ENCODE results near the gene PACS1. TPM values are rescaled to one million over a fixed set of nuclear protein-coding genes. Genes with fewer than 3 reads are reported as not detected.

PACS1 gene
- total RNA-seq, 3 donors from 2014 or later = 14.4 to 44.9 (median 18.9) TPM

DNA sequence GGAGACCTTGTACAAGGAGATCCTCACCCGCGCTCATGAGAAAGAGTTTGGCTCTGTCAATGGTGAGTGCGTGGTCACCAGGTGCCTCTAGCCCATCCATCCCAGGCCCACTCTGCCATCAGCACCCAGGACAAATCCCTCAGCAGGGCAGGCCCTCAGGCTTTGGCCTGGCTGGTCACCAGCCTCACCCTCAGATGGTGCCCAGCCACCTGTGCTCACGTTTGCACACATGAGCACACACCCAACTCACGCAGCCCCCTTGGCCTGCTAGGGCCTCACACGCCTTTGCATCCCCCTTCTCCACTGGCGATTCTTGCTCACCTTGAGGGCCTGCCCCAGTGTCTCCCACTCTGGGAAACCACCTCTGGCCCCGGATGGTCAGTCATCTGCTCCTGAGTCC is 194.3 kb downstream of the PACS1 start:
- Histone ChIP-seq H3K36me3 (ENCODE audit: low read depth) (peaks cover 3% of the 10 kb centered on the region), H3K4me1 (ENCODE audit: low read depth) (peaks cover 7% of the 10 kb centered on the region), H3K9me3 (no peaks in the 10 kb centered on the region), H3K4me3 (no peak overlapping the region)
- ATAC-seq = no peak
- TF ChIP-seq, protein P1, sequence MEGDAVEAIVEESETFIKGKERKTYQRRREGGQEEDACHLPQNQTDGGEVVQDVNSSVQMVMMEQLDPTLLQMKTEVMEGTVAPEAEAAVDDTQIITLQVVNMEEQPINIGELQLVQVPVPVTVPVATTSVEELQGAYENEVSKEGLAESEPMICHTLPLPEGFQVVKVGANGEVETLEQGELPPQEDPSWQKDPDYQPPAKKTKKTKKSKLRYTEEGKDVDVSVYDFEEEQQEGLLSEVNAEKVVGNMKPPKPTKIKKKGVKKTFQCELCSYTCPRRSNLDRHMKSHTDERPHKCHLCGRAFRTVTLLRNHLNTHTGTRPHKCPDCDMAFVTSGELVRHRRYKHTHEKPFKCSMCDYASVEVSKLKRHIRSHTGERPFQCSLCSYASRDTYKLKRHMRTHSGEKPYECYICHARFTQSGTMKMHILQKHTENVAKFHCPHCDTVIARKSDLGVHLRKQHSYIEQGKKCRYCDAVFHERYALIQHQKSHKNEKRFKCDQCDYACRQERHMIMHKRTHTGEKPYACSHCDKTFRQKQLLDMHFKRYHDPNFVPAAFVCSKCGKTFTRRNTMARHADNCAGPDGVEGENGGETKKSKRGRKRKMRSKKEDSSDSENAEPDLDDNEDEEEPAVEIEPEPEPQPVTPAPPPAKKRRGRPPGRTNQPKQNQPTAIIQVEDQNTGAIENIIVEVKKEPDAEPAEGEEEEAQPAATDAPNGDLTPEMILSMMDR (IDR thresholded peaks at IDR 0.05) = no peak
- intact Hi-C loops (cut with DNase I, micrococcal nuclease) = no loop called here
- no peak for DNase-seq

DNA sequence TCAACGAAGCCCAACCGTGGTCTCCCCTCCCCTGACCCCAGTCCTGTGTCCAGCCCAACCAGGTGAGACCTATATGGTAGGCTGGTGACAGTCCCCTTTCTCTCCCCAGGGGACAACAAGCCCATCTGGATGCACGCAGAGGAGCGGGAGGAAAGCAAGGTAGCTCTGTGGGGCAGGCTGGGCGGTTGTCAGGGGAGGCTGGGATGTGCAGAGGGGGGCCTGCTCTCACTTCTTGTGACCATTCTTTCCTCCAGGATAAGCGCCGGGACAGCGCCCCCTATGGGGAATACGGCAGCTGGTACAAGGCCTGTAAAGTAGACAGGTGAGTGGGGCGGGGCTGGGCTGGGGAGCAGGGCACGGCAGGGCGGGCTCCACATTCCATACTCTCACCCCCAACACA is 194.8 kb downstream of the PACS1 start:
- H3K9me3 ChIP-seq = no peaks in the 10 kb centered on the region
- peak in 1 of 3 donors; percentile 46 for DNase-seq
- intact Hi-C loops (cut with DNase I, micrococcal nuclease) = no loop called here
- TF ChIP-seq, protein P1 (IDR thresholded peaks at IDR 0.05) = no peak
- no peak for ATAC-seq
- H3K4me3 ChIP-seq = no peak overlapping the region
- H3K4me1 ChIP-seq (ENCODE audit: low read depth) = peaks cover 12% of the 10 kb centered on the region
- peaks cover 3% of the 10 kb centered on the region for H3K36me3 ChIP-seq (ENCODE audit: low read depth)

DNA sequence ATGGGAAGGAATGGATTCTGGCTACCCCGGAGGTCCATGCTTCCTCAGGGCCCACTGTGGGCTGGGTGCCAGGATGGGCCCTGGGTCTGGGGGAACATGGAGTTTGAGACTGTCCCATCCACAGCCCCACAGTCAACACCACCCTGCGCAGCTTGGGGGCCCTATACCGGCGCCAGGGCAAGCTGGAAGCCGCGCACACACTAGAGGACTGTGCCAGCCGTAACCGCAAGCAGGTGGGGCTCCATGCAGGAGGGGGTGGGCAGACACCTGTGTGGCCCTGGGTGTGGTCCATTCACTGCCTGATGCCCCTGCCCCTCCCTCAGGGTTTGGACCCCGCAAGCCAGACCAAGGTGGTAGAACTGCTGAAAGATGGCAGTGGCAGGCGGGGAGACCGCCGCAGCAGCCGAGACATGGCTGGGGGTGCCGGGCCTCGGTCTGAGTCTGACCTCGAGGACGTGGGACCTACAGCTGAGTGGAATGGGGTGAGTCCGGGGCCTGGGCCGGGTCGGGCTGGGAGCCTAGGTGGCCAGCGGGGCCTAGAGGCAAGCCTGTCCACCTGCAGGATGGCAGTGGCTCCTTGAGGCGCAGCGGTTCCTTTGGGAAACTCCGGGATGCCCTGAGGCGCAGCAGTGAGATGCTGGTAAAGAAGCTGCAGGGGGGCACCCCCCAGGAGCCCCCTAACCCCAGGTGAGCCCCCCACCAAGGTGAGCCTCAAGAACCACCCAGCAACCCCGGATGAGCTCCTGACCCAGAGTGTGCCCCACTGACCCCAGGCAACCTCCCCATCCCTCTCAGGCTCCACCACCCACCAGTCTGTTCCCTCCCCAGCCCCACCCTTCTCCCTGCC is 195.7 kb downstream of the PACS1 start:
- ATAC-seq (no peak), DNase-seq (no peak)
- TF ChIP-seq, protein P1 (IDR thresholded peaks at IDR 0.05) = no peak
- Histone ChIP-seq H3K4me1 (ENCODE audit: low read depth) (peaks cover 16% of the 10 kb centered on the region), H3K36me3 (ENCODE audit: low read depth) (peaks cover 3% of the 10 kb centered on the region), H3K4me3 (no peak overlapping the region), H3K9me3 (no peaks in the 10 kb centered on the region)
- intact Hi-C loops (cut with DNase I, micrococcal nuclease) = no loop called here

DNA sequence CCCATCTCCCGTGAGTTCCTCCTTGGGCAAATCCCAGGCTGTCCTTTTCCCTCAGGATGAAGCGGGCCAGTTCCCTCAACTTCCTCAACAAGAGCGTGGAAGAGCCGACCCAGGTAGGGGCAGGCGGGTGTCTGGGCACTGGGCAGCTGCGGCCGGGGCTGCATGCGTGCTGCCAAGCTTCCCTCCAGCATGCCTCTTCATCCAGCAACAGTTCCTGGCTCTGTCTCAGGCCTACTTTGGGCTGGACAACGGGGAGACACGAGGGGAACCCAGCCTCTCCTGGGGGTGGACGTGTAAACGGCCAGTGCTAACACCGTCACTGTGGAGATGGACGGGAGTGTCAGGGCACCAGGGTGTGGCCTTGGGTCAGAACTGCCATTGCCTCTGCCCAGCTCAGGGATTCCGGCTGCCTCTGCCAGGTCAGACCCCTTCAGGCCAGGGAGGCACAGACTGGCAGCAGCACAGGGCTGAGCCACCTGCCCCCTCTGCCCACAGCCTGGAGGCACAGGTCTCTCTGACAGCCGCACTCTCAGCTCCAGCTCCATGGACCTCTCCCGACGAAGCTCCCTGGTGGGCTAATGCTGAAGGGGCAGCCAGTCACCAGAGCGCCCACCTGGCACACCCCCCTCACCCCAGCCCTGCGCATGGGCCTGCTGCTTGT is 196.4 kb downstream of the PACS1 start:
- DNase-seq = peak in 1 of 3 donors; percentile 69
- H3K4me1 ChIP-seq (ENCODE audit: low read depth) = peaks cover 16% of the 10 kb centered on the region
- H3K36me3 ChIP-seq (ENCODE audit: low read depth) = peaks cover 3% of the 10 kb centered on the region
- H3K4me3 ChIP-seq = no peak overlapping the region
- intact Hi-C loops (cut with DNase I, micrococcal nuclease) = no loop called here
- TF ChIP-seq, protein P1 (IDR thresholded peaks at IDR 0.05) = no peak
- ATAC-seq = no peak
- no peaks in the 10 kb centered on the region for H3K9me3 ChIP-seq

DNA sequence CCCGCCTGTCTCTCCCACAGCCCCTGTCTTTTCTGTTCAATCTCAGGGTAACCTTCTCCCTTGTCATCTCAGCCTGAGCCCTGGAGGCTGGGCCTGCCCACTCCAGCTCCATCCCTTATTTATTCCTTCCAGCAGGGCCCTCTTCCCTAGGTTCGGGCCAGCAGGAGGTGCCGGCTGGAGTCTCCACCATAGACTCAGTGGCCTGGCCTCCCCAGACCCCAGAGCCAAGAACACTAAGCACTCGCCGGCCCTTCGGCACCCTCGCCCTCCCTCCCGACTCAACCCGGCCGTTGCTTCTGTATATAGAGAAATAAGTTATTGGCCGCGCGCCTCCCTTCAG is 196.9 kb downstream of the PACS1 start:
- Histone ChIP-seq H3K4me3 (no peak overlapping the region), H3K36me3 (ENCODE audit: low read depth) (peaks cover 3% of the 10 kb centered on the region), H3K9me3 (no peaks in the 10 kb centered on the region), H3K4me1 (ENCODE audit: low read depth) (peaks cover 16% of the 10 kb centered on the region)
- TF ChIP-seq, protein P1 (IDR thresholded peaks at IDR 0.05) = no peak
- DNase-seq (no peak), ATAC-seq (no peak)
- intact Hi-C loops (cut with DNase I, micrococcal nuclease) = no loop called here

All from mucosa of descending colon (tissue), 3 donors.